ENCODE measurements around the gene MSRB3. TPM values are rescaled to one million over a fixed set of nuclear protein-coding genes. Genes with fewer than 3 reads are reported as not detected.

MSRB3 gene
- polyA plus RNA-seq, 1 donor (not counting 4 experiments of a cell fraction or from before 2014, with no cell fraction given): 12.3 TPM

DNA sequence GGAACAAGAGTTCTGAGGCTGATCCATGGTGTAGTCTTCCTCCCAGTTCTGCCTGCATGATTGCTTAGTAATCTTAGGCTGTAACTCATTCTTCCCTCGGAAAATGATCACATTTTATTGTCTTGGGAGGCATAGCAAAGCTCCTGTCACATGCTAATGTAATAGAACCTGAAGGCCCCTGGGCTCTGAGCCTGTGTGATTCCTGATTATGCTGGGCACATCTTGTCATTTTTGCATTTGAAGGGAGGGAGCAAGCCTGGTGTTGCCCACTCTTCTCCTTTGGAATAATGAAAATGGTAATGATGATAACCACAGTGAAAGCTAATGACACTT, 215.4 kb downstream of the MSRB3 start:
- no peak for FAIRE-seq
- dilution Hi-C loops (cut with MboI; ENCODE audit: extremely low pct_ligation_motif_present, low sequenced_read_pairs): no loop called here

GRCh38 chr12:65494537-65494936, 216.1 kb downstream of the MSRB3 start:
- TF ChIP-seq EZH2 (IDR thresholded peaks at IDR 0.05; ENCODE audit: low read length): no peak
- TF ChIP-seq, protein P1, sequence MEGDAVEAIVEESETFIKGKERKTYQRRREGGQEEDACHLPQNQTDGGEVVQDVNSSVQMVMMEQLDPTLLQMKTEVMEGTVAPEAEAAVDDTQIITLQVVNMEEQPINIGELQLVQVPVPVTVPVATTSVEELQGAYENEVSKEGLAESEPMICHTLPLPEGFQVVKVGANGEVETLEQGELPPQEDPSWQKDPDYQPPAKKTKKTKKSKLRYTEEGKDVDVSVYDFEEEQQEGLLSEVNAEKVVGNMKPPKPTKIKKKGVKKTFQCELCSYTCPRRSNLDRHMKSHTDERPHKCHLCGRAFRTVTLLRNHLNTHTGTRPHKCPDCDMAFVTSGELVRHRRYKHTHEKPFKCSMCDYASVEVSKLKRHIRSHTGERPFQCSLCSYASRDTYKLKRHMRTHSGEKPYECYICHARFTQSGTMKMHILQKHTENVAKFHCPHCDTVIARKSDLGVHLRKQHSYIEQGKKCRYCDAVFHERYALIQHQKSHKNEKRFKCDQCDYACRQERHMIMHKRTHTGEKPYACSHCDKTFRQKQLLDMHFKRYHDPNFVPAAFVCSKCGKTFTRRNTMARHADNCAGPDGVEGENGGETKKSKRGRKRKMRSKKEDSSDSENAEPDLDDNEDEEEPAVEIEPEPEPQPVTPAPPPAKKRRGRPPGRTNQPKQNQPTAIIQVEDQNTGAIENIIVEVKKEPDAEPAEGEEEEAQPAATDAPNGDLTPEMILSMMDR (optimal IDR thresholded peaks at IDR 0.05 in 1 of 3, IDR thresholded peaks at IDR 0.05 in 1 of 3, conservative IDR thresholded peaks at IDR 0.05 in 1 of 3; ENCODE audit: extremely low read depth in 1 of 3, insufficient read depth in 2 of 3, low read length in 3 of 3): no peak
- Histone ChIP-seq H3K4me2 (ENCODE audit: control insufficient read depth, extremely low read depth, insufficient read depth, low read depth, low read length) (no peak overlapping the region), H3K4me1 (ENCODE audit: control insufficient read depth, extremely low read depth, insufficient read depth, low read length) (peaks cover 16% of the 10 kb centered on the region), H4K20me1 (ENCODE audit: control insufficient read depth, extremely low read depth, insufficient read depth, low read length) (no peaks in the 10 kb centered on the region), H3K36me3 (ENCODE audit: control insufficient read depth in 2 of 2, extremely low read depth in 1 of 2, insufficient read depth in 2 of 2, low read length in 2 of 2) (no peaks in the 10 kb centered on the region), H3K9me1 (ENCODE audit: control insufficient read depth, extremely low read depth, insufficient read depth, low read length) (no peaks in the 10 kb centered on the region), H3K27ac (ENCODE audit: control insufficient read depth, insufficient read depth, low read length) (no peak overlapping the region), H3K9ac (ENCODE audit: control insufficient read depth, extremely low read depth, insufficient read depth, low read length) (no peak overlapping the region), H3K9me3 (ENCODE audit: control insufficient read depth, low read depth, low read length) (no peaks in the 10 kb centered on the region), H3K4me3 (ENCODE audit: control insufficient read depth in 2 of 3, extremely low read depth in 1 of 3, insufficient read depth in 2 of 3, low read depth in 1 of 3, low read length in 3 of 3) (no peak overlapping the region), H3K79me2 (ENCODE audit: control insufficient read depth, insufficient read depth, low read length) (no peaks in the 10 kb centered on the region), H3K27me3 (ENCODE audit: control insufficient read depth, extremely low read depth, insufficient read depth, low read length) (no peaks in the 10 kb centered on the region), H2AFZ (ENCODE audit: control insufficient read depth, low read length) (no peak overlapping the region)
- dilution Hi-C loops (cut with MboI; ENCODE audit: extremely low pct_ligation_motif_present, low sequenced_read_pairs): no loop called here
- FAIRE-seq: no peak
- no peak for DNase-seq (ENCODE audit: low read depth, low spot score)

More for the DNA sequence above, 215.4 kb downstream of the MSRB3 start:
- H3K4me2 ChIP-seq (ENCODE audit: control insufficient read depth, extremely low read depth, insufficient read depth, low read depth, low read length): no peak overlapping the region
- TF ChIP-seq, protein P1 (optimal IDR thresholded peaks at IDR 0.05 in 1 of 3, IDR thresholded peaks at IDR 0.05 in 1 of 3, conservative IDR thresholded peaks at IDR 0.05 in 1 of 3; ENCODE audit: extremely low read depth in 1 of 3, insufficient read depth in 2 of 3, low read length in 3 of 3): no peak
- no peak for TF ChIP-seq EZH2 (IDR thresholded peaks at IDR 0.05; ENCODE audit: low read length)
- H3K27ac ChIP-seq (ENCODE audit: control insufficient read depth, insufficient read depth, low read length): no peak overlapping the region
- peaks cover 16% of the 10 kb centered on the region for H3K4me1 ChIP-seq (ENCODE audit: control insufficient read depth, extremely low read depth, insufficient read depth, low read length)
- no peaks in the 10 kb centered on the region for H3K79me2 ChIP-seq (ENCODE audit: control insufficient read depth, insufficient read depth, low read length)
- no peak for DNase-seq (ENCODE audit: low read depth, low spot score)
- H3K27me3 ChIP-seq (ENCODE audit: control insufficient read depth, extremely low read depth, insufficient read depth, low read length): no peaks in the 10 kb centered on the region
- H3K36me3 ChIP-seq (ENCODE audit: control insufficient read depth in 2 of 2, extremely low read depth in 1 of 2, insufficient read depth in 2 of 2, low read length in 2 of 2): no peaks in the 10 kb centered on the region
- no peak overlapping the region for H2AFZ ChIP-seq (ENCODE audit: control insufficient read depth, low read length)
- no peaks in the 10 kb centered on the region for H3K9me3 ChIP-seq (ENCODE audit: control insufficient read depth, low read depth, low read length)
- no peak overlapping the region for H3K9ac ChIP-seq (ENCODE audit: control insufficient read depth, extremely low read depth, insufficient read depth, low read length)
- no peaks in the 10 kb centered on the region for H4K20me1 ChIP-seq (ENCODE audit: control insufficient read depth, extremely low read depth, insufficient read depth, low read length)
- H3K9me1 ChIP-seq (ENCODE audit: control insufficient read depth, extremely low read depth, insufficient read depth, low read length): no peaks in the 10 kb centered on the region
- H3K4me3 ChIP-seq (ENCODE audit: control insufficient read depth in 2 of 3, extremely low read depth in 1 of 3, insufficient read depth in 2 of 3, low read depth in 1 of 3, low read length in 3 of 3): no peak overlapping the region
